ENCODE measurements around the gene CACNB4.

- TF ChIP-seq ARNT (IDR thresholded peaks at IDR 0.05) (no peak), ZNF384 (IDR thresholded peaks at IDR 0.05) (no peak), FOXK2 (IDR thresholded peaks at IDR 0.05) (no peak), FOXM1 (IDR thresholded peaks at IDR 0.05; ENCODE audit: borderline replicate concordance) (no peak), NFRKB (IDR thresholded peaks at IDR 0.05) (no peak)
These were observed 315.7 kb downstream of the CACNB4 start for GRCh38 chr2:151783133-151783520.

All from HEK293T (cell line).